Subcutaneous adipose tissue (tissue), 4 donors: ENCODE data around the gene TSACC. TPM values are rescaled to one million over a fixed set of nuclear protein-coding genes. Genes with fewer than 3 reads are reported as not detected.

ENCODE experiments used
- CTCF ChIP-seq: fragments of 450-650 bp; IDR thresholded peaks from one replicate; pipeline ENCODE4 v1.5.1; 2016; ENCODE audit warnings: low read depth, mild to moderate bottlenecking, control low read depth, antibody characterized with exemption, moderate library complexity
- total RNA-seq, 4 donors: library from RNA; depleted of rRNA; stranded (reverse); fragments of >200 nt; gene quantifications; one replicate each; pipeline ENCODE4 v1.1.0, GENCODE V29; 2016

Gene TSACC
- total RNA-seq, 4 donors from 2014 or later: not detected

GRCh38 chr1:156298852-156299357 is 39.4 kb upstream of the TSACC start, which contains the start of gene VHLL:
VHLL (minus strand) TSS chr1:156299307; CDS start chr1:156299189, 118 bp downstream.
- no peak for TF ChIP-seq CTCF

GRCh38 chr1:156303241-156303640 is 35.1 kb upstream of the TSACC start:
- TF ChIP-seq CTCF: no peak

- no peak for TF ChIP-seq CTCF
Measured at GRCh38 chr1:156305215-156305614, 33.1 kb upstream of the TSACC start.

GRCh38 chr1:156308078-156308477 is 30.2 kb upstream of the TSACC start:
- TF ChIP-seq CTCF: no peak

GRCh38 chr1:156310962-156311361 is 27.4 kb upstream of the TSACC start:
- no peak for TF ChIP-seq CTCF

GRCh38 chr1:156316909-156317308 is 21.4 kb upstream of the TSACC start:
- no peak for TF ChIP-seq CTCF

- TF ChIP-seq CTCF: no peak
Measured at GRCh38 chr1:156319664-156320063, 18.7 kb upstream of the TSACC start.

GRCh38 chr1:156320560-156320959 is 17.8 kb upstream of the TSACC start:
- no peak for TF ChIP-seq CTCF
